H9 (cell line): ENCODE data around the gene COL18A1. TPM values are rescaled to one million over a fixed set of nuclear protein-coding genes. Genes with fewer than 3 reads are reported as not detected.

Source experiments
- DNase-seq: peaks from one replicate; pipeline ENCODE4 v3.0.0-alpha.2; 2017
- H2AFZ ChIP-seq: one replicate; pipeline ENCODE4 v1.6.1; 2013; ENCODE audit warnings: mild to moderate bottlenecking, low read length, control low read depth, moderate library complexity
- H2AK5ac ChIP-seq: 2 replicates; pipeline ENCODE4 v1.6.1; 2013; ENCODE audit warnings: low read length, control low read depth, mixed read lengths; ENCODE audit not compliant: insufficient read length
- H2BK120ac ChIP-seq: one replicate; pipeline ENCODE4 v1.6.1; 2013; ENCODE audit warnings: low read depth, mild to moderate bottlenecking, low read length, control low read depth, inconsistent platforms; ENCODE audit not compliant: poor library complexity, severe bottlenecking
- H2BK12ac ChIP-seq: 2 replicates; pipeline ENCODE4 v1.6.1; 2013; ENCODE audit warnings: low read length, control low read depth, mixed read lengths, low read depth; ENCODE audit not compliant: insufficient read length
- H2BK15ac ChIP-seq: 2 replicates; pipeline ENCODE4 v1.6.1; 2013; ENCODE audit warnings: low read depth, low read length, control low read depth
- H2BK20ac ChIP-seq: one replicate; pipeline ENCODE4 v1.6.1; 2013; ENCODE audit warnings: low read depth, mild to moderate bottlenecking, low read length, control low read depth, inconsistent platforms; ENCODE audit not compliant: poor library complexity, severe bottlenecking
- H2BK5ac ChIP-seq: 2 replicates; pipeline ENCODE4 v1.6.1; 2013; ENCODE audit warnings: low read length, control low read depth, mixed read lengths; ENCODE audit not compliant: insufficient read length
- H3K14ac ChIP-seq: 2 replicates; pipeline ENCODE4 v1.6.1; 2013; ENCODE audit warnings: low read length, control low read depth; ENCODE audit not compliant: insufficient read depth
- H3K18ac ChIP-seq: 2 replicates; pipeline ENCODE4 v1.6.1; 2013; ENCODE audit warnings: low read depth, mild to moderate bottlenecking, mixed read lengths, low read length, control low read depth; ENCODE audit not compliant: insufficient read length
- H3K23ac ChIP-seq: 2 replicates; pipeline ENCODE4 v1.6.1; 2013; ENCODE audit warnings: low read length, control low read depth, mixed read lengths, low read depth; ENCODE audit not compliant: insufficient read length
- H3K23me2 ChIP-seq: 2 replicates; pipeline ENCODE4 v1.6.1; 2013; ENCODE audit warnings: low read depth, mild to moderate bottlenecking, mixed read lengths, low read length, control low read depth; ENCODE audit not compliant: insufficient read length, poor library complexity, severe bottlenecking
- H3K27ac ChIP-seq: 2 replicates; pipeline ENCODE4 v1.5.1; 2013; ENCODE audit warnings: low read length, control low read depth, mixed read lengths, low read depth; ENCODE audit not compliant: insufficient read length
- H3K27me3 ChIP-seq: 2 replicates; pipeline ENCODE4 v1.6.1; 2013; ENCODE audit warnings: low read length, control low read depth, inconsistent platforms; ENCODE audit not compliant: insufficient read depth
- H3K4ac ChIP-seq: 2 replicates; pipeline ENCODE4 v1.6.1; 2013; ENCODE audit warnings: low read depth, mild to moderate bottlenecking, control low read depth, inconsistent platforms, low read length, moderate library complexity
- H3K4me1 ChIP-seq: 2 replicates; pipeline ENCODE4 v1.6.1; 2013; ENCODE audit warnings: low read length, control low read depth, inconsistent platforms; ENCODE audit not compliant: insufficient read depth
- H3K4me2 ChIP-seq: 2 replicates; pipeline ENCODE4 v1.6.1; 2013; ENCODE audit warnings: low read length, control low read depth, mixed read lengths; ENCODE audit not compliant: insufficient read length, insufficient read depth
- H3K56ac ChIP-seq: 2 replicates; pipeline ENCODE4 v1.6.1; 2013; ENCODE audit warnings: low read depth, mild to moderate bottlenecking, mixed read lengths, low read length, control low read depth; ENCODE audit not compliant: insufficient read length
- H3K79me1 ChIP-seq: 2 replicates; pipeline ENCODE4 v1.6.1; 2013; ENCODE audit warnings: low read depth, mild to moderate bottlenecking, moderate library complexity, low read length, control low read depth, inconsistent platforms; ENCODE audit not compliant: insufficient read depth, poor library complexity, severe bottlenecking
- H3K79me2 ChIP-seq: 2 replicates; pipeline ENCODE4 v1.6.1; 2013; ENCODE audit warnings: low read length, control low read depth, inconsistent platforms; ENCODE audit not compliant: insufficient read depth
- H3K9ac ChIP-seq: 2 replicates; pipeline ENCODE4 v1.6.1; 2013; ENCODE audit warnings: low read length, control low read depth, mixed read lengths; ENCODE audit not compliant: insufficient read length; ENCODE audit errors: extremely low read depth
- H3K9me3 ChIP-seq: one replicate; pipeline ENCODE4 v1.6.1; 2013; ENCODE audit warnings: low read depth, low read length, inconsistent platforms; ENCODE audit not compliant: control insufficient read depth
- H3T11ph ChIP-seq: one replicate; pipeline ENCODE4 v1.6.1; 2013; ENCODE audit warnings: mild to moderate bottlenecking, low read length, control low read depth, inconsistent platforms
- H4K20me1 ChIP-seq: one replicate; pipeline ENCODE4 v1.6.1; 2013; ENCODE audit not compliant: control insufficient read depth, insufficient read length, insufficient read depth
- H4K5ac ChIP-seq: 2 replicates; pipeline ENCODE4 v1.6.1; 2013; ENCODE audit warnings: low read depth, mild to moderate bottlenecking, mixed read lengths, low read length, control low read depth; ENCODE audit not compliant: insufficient read length
- H4K8ac ChIP-seq: replicated peaks from 2 replicates; pipeline ENCODE4 v1.6.1; 2013; ENCODE audit warnings: low read length, control low read depth, mixed read lengths, low read depth; ENCODE audit not compliant: insufficient read length
- H4K91ac ChIP-seq: 2 replicates; pipeline ENCODE4 v1.6.1; 2013; ENCODE audit warnings: low read depth, mild to moderate bottlenecking, moderate library complexity, mixed read lengths, low read length, control low read depth; ENCODE audit not compliant: insufficient read length
- H3K27ac Mint-ChIP-seq, 3 experiments: 2 replicates in 2 of 3; 3 replicates in 1 of 3; pipeline ENCODE4 v1.8.0; 2020 to 2021; ENCODE audit warnings: mixed read lengths in 3 of 3, mild to moderate bottlenecking in 1 of 3, moderate library complexity in 1 of 3
- H3K27me3 Mint-ChIP-seq: 2 replicates; pipeline ENCODE4 v1.8.0; 2021; ENCODE audit warnings: low read depth, mild to moderate bottlenecking, moderate library complexity, mixed read lengths
- H3K36me3 Mint-ChIP-seq, 3 experiments: 2 replicates in 2 of 3; 3 replicates in 1 of 3; pipeline ENCODE4 v1.8.0; 2020 to 2021; ENCODE audit warnings: low read depth in 3 of 3, mixed read lengths in 3 of 3; ENCODE audit not compliant: insufficient read depth in 1 of 3
- H3K4me1 Mint-ChIP-seq, 2 experiments: 2 replicates each; pipeline ENCODE4 v1.8.0; 2020; ENCODE audit warnings: mixed read lengths in 2 of 2
- H3K4me3 Mint-ChIP-seq, 2 experiments: 2 replicates in 1 of 2; 3 replicates in 1 of 2; pipeline ENCODE4 v1.8.0; 2020 to 2021; ENCODE audit warnings: mild to moderate bottlenecking in 2 of 2, mixed read lengths in 2 of 2, moderate library complexity in 1 of 2
- H3K9me3 Mint-ChIP-seq, 2 experiments: 2 replicates in 1 of 2; 3 replicates in 1 of 2; pipeline ENCODE4 v1.8.0; 2020; ENCODE audit warnings: mild to moderate bottlenecking in 2 of 2, mixed read lengths in 2 of 2, moderate library complexity in 1 of 2
- WGBS: extraction: QIAGEN DNeasy Blood & Tissue Kit; methylation state at CpG from one replicate; pipeline ENCODE4 v1.1.7; 2013; ENCODE audit warnings: missing lambda C conversion rate, low lambda C conversion rate, mixed read lengths; ENCODE audit not compliant: insufficient read length; ENCODE audit errors: extremely low coverage; 5-methylcytosine and 5-hydroxymethylcytosine counted together
- total RNA-seq: library from RNA; stranded (reverse); gene quantifications from 2 replicates; pipeline ENCODE4 v1.2.1, GENCODE V29; 2021
- TF ChIP-seq, protein P1 (sequence below): fragments of 200-600 bp; sonication (generic); conservative IDR thresholded peaks from 3 replicates; pipeline ENCODE4 v1.8.0; 2021; ENCODE audit warnings: antibody characterized with exemption, mild to moderate bottlenecking

Gene COL18A1
- total RNA-seq, 1 experiment from 2014 or later, result 232 TPM

DNA sequence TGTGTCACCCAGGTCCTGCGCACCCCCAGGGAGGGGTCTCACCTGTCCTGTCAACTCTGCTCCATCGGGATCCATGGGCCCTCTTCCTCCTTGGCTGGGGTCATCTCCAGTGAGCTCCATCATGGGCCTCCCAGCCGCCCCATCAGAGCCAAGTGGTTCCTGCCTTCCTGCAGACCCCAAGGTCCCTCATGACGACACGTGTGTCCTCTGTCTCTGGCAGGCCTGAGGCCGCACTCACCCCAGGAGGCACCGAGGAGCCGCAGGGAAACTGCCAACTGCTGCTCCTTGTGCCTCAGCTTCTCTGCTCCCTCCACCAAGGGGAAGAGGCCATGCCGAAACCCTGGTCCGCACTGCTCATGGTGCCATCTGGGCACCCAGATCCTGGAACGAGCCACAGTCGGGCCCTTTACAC is 46.8 kb downstream of the COL18A1 start:
- H3K9ac ChIP-seq, result no peak overlapping the region
- no peak for DNase-seq
- H2AFZ ChIP-seq, result no peak overlapping the region
- H3K79me2 ChIP-seq, result peaks cover 19% of the 10 kb centered on the region; the same call in 1 of the 2 replicates
- no peak overlapping the region for H4K5ac ChIP-seq
- H3K56ac ChIP-seq, result no peak overlapping the region
- no peak overlapping the region for H3K27ac ChIP-seq
- no peak overlapping the region for H3K18ac ChIP-seq
- H4K91ac ChIP-seq, result no peak overlapping the region
- no peak overlapping the region for H4K8ac ChIP-seq
- H3K23me2 ChIP-seq, result no peaks in the 10 kb centered on the region
- no peak overlapping the region for H3K14ac ChIP-seq
- no peaks in the 10 kb centered on the region for H4K20me1 ChIP-seq
- Mint-ChIP-seq H3K4me3 (no peak overlapping the region), H3K4me1 (peaks cover 9 to 19% of the 10 kb centered on the region in 2 experiments), H3K27ac (peak overlapping the region in 2 of 3 experiments; percentile 82 to 83; a peak in 2 of 7 replicates), H3K9me3 (no peaks in the 10 kb centered on the region; a peak in 2 of 5 replicates), H3K36me3 (peaks cover 10 to 25% (median 24%) of the 10 kb centered on the region in 3 experiments), H3K27me3 (no peaks in the 10 kb centered on the region)
- H3K79me1 ChIP-seq, result peaks cover 2% of the 10 kb centered on the region
- no CpG with 5 or more reads among the region's 12 CpGs for WGBS
- H2BK15ac ChIP-seq, result no peak overlapping the region
- H3K23ac ChIP-seq, result no peak overlapping the region
- H2BK20ac ChIP-seq, result no peak overlapping the region
- TF ChIP-seq, protein P1, sequence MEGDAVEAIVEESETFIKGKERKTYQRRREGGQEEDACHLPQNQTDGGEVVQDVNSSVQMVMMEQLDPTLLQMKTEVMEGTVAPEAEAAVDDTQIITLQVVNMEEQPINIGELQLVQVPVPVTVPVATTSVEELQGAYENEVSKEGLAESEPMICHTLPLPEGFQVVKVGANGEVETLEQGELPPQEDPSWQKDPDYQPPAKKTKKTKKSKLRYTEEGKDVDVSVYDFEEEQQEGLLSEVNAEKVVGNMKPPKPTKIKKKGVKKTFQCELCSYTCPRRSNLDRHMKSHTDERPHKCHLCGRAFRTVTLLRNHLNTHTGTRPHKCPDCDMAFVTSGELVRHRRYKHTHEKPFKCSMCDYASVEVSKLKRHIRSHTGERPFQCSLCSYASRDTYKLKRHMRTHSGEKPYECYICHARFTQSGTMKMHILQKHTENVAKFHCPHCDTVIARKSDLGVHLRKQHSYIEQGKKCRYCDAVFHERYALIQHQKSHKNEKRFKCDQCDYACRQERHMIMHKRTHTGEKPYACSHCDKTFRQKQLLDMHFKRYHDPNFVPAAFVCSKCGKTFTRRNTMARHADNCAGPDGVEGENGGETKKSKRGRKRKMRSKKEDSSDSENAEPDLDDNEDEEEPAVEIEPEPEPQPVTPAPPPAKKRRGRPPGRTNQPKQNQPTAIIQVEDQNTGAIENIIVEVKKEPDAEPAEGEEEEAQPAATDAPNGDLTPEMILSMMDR, result no peak
- no peak overlapping the region for H3T11ph ChIP-seq
- H3K4me2 ChIP-seq, result no peak overlapping the region
- H2BK120ac ChIP-seq, result no peak overlapping the region
- no peaks in the 10 kb centered on the region for H3K4me1 ChIP-seq
- H2BK12ac ChIP-seq, result no peak overlapping the region
- no peaks in the 10 kb centered on the region for H3K27me3 ChIP-seq
- no peak overlapping the region for H2BK5ac ChIP-seq
- H3K4ac ChIP-seq, result no peak overlapping the region
- no peaks in the 10 kb centered on the region for H3K9me3 ChIP-seq
- H2AK5ac ChIP-seq, result no peak overlapping the region
